HG02870 (cell line): ENCODE data around the gene STARD6.
"Not testable (repeated sequence)": the region's sequence is repeated elsewhere in the genome, so short reads cannot be mapped to it uniquely, and the experiment has no call there.

Source experiments
- ATAC-seq: cut with Tn5 transposase; IDR thresholded peaks from one replicate; pipeline ENCODE4 v1.9.1; 2021; ENCODE audit warnings: mild to moderate bottlenecking, moderate library complexity; ENCODE audit not compliant: unreplicated experiment

Gene STARD6, protein sequence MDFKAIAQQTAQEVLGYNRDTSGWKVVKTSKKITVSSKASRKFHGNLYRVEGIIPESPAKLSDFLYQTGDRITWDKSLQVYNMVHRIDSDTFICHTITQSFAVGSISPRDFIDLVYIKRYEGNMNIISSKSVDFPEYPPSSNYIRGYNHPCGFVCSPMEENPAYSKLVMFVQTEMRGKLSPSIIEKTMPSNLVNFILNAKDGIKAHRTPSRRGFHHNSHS

DNA sequence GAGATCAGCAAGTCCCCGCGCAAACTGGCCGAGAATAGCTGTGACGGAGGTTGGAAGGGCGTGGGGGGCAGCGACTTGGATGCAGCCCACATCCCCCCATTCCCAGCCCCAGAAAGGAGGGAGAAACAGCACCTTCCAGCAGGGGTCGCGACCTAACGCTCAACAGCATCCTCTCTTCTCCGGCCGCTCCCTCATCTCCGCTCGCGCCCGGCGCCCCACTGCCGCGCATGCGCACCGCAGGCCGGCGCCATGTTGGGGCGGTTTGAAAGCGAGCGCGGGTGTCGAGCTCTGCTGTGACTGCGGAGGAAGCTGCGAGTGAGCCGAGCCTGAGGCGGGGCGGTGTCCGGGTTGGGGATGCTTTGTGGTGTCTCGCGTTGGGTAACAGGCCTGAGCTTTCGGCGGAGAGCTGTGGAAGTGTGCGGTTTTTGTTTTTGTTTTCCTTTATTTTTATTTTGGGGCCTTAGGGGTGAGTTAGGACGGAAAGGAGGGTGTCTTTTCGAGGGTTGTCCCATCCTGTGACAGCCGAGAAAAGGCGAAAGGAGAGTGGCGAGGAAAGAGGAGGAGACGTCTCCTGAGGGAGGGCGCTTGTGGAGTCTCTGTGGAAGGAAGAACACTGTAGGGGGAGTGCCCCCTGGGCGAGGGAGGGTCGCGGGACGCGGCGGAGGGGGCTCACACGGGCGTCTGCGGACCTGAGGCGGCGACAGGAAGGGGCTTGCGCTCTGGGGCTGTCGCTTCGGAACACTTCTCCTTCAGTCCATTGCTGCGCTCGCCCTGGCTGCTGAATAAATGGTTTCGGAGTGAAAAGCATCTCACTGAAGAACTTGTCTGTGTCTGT is at the start of gene STARD6, which contains the start of gene C18orf54:
Gene STARD6, minus strand, starts transcription at position 199 of the 835 bp plus-strand sequence. CDS start 3,285 bp downstream, outside the sequence.
Gene C18orf54, plus strand, starts transcription at position 247 of the 835 bp plus-strand sequence. CDS start 2,667 bp downstream, outside the sequence.
- peak; percentile 89 for ATAC-seq

DNA sequence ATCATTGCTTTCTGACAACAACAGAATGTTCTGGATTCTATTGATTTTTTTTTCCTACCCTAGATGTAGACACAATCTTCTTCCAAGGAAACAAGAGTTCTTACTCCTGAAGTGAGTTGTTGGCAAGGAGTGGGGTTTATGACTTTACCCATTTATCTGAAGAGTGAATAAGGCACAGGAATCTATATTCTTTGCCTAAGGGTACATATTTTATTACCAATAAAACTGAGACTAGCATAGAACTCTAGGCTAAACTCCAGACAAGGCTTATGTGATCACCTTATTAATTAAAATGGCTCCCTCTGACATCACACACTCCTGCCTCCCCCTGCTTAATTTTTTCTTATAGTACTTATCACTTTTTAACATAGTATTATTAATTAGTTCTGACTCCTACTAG is 47.6 kb upstream of the STARD6 start:
- ATAC-seq = no peak

DNA sequence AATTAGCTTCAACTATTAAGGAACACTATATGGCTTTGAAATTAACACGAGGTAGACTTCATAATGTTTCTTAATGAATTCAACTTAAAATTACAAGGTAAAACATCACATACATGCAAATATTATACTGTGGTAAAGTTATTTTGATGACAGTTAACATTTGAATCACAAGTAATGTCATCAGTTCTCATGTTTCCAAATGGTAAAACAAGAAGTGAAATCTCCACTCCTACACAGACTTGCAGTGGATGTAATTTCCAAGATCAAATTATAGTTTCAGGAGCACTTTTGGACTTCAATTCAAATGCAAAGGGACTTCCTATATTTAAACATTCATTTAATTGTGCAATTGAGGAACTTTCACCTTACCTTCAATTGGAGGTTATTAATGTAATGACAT is 39.1 kb upstream of the STARD6 start:
- ATAC-seq = no peak

DNA sequence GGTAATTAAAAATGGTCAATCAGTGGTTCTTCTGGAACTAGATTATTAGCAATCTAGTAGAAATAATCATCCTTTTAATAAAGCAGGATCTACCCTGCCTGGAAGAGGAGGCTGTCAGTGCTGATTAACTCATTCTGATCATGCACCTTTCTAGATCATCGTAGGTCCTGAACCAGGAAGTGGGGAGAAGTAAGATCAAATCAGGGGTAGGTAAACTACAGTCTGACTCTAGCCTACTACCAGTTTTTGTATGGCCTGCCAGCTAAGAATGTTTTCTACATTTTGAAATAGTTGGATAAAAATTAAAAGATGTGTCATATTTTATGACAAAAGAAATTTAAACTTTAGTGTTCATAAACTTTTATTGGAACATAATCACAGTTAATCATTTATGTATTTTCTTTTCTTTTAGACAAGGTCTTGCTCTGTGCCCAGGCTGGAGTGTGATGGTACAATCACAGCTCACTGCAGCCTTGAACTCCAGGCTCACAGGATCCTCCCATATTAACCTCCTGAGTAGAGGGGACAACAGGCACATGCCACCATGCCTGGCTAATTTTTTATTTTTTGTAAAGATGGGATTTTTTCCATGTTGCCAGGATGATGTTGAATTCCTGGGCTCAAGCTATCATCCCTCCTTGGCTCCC is 36.1 kb upstream of the STARD6 start:
- ATAC-seq = no peak

DNA sequence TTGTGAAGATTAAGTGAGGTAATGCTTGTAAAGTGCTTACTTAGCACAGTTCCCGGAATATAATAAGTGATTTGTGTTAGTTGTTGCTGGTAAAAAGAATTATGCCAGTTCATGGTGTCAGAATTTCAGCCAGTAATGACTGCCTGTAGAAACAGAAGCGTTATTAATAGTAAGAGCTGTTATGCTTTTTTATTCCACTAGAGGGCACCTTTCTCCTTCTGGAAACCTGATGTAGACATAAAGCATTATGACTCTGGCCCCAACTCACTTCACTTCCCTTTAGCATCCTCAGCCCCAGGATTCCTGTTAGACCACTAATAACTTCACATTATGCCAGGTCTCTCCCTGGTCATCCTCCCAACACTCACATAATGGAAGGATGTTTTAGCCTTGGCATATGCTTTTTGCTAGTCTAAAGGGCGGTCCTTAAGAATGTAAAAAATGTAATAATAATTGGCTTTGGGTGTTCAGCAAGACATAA is 34.9 kb upstream of the STARD6 start:
- ATAC-seq = peak; percentile 47

DNA sequence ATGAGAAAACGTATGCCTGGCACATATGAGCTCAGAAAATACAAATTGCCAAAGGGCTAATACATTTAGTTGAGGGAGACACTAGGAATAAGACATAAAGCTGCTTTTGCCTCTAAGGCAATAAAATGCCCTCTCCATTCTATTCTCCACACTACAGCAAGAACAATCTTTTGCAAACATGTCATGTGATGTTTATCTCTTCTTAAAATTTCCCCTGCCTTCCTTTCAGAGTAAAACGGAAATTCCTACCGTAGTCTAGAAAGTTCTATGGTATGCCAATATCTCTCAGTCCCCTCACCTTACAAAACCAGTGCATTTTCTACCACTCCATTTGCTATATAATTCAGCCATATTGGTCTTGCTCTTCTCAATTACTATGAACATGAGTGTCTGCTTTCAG is 33.2 kb upstream of the STARD6 start:
- no peak for ATAC-seq

DNA sequence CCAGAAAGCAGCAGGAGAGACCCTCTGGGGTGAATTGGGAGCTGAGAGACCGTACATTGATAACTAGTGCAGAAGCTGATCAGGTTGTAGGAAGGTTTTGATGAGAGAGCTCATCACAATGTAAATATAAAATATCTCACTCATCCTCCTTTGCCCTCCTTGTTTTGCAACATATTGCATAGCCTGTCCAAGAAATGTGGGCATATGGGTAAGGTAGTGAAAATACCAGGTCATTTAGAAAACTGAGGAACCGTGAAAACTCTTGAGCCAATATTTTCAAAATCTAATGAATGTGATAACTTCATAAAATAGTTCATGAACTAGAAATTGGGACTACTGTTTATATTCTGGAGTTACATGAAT is 31.5 kb upstream of the STARD6 start:
- ATAC-seq = peak; percentile 12

DNA sequence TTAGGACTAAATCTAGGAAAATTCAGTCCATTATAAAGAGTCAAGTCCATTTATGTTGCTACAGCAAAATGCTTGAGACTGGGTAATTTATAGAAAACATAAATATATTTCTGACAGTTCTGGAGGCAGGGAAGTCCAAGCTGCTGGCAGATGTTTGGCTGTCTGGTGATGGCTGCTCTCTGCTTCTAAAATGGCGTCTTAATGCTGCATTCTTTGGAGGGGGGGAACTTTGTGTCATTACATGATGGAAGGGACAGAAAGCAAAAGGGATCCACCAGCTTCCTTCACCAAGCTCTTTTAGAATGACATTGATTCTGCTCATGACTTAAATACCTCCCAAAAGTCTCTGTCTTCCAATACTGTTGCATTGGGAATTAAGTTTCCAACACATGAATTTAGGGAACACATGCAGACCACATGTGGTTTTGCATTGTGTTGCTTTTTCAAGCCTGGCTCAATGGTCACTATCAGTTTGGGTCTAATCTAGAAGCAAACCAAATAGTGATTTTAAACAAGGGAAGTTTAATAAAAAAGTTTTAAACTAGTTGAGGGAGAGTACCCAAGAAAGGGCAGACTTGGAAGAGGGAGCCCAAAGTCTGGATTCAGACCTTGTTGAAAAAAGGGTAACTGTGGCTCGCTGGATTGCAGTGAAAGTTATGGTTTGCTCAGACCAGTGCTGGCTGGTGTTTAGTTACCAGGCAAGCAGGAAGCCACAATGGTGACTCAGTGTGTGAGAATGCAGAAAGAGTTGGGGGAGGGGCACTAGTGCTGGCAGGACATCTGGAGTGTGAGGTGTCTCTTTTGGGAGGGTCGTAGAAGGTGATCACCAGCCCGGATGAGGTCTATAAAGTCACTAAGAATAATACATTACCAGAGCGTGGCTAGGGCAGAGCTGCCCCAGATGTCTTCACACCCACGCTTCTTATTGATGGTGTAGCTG is 30.8 kb upstream of the STARD6 start:
- ATAC-seq = peak; percentile 90

DNA sequence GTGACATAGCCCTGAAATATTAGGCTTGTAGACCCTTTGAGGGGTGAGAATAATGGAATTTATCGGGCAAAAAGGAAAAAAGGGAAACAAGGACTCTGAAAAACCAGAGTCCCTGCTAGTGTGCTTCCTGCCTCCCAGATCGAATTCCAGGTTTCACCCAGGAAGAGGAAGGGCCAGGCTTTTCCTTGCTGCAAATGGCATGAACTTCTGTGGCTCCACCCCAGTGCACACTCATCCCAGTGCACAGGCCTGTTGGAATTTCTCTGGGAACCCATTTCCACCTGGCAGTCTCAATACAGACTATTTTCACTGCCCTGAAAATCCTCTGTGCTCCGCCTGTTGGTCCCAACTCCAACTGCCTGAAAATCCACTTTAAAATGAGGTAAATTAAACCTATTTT is 30.0 kb upstream of the STARD6 start:
- no peak for ATAC-seq

DNA sequence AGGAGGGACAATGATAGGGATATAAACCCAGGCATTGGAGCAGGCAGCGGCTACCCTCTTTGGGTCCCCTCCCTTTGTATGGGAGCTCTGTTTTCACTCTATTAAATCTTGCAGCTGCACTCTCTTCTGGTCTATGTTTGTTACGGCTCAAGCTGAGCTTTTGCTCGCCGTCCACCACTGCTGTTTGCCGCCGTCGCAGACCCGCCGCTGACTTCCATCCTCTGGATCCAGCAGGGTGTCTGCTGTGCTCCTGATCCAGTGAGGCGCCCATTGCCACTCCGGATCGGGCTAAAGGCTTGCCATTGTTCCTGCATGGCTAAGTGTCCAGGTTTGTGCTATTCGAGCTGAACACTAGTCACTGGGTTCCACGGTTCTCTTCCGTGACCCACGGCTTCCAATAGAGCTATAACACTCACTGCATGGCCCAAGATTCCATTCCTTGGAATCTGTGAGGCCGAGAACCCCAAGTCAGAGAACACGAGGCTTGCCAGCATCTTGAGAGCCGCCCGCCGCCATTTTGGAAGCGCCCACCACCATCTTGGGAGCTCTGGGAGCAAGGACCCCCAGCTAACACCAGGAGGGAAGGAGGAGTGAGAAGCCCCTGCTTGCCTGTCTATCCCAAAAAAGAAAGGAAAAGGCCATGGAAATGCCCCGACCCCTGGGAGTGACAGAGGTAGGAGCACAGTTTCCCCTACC is 29.3 kb upstream of the STARD6 start:
- not testable (repeated sequence) for ATAC-seq

DNA sequence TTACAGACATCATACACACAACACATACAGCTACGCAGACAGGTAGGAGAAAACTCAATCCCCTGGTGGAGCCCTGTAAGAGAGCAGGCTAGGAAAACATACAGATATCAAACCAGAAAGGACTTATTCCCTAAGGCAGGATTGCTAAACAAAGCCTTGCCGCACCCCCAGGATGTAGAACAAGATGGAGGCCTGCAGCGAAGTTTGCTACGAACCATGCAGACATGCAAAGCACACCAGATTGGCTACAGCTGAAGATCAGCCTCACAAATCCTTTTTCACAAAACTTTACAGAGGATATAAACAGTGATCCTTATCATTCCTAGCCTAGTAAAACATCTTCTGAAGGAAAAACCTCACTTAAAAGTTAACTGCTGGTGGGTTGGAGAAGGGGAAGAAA is 28.4 kb upstream of the STARD6 start:
- no peak for ATAC-seq

DNA sequence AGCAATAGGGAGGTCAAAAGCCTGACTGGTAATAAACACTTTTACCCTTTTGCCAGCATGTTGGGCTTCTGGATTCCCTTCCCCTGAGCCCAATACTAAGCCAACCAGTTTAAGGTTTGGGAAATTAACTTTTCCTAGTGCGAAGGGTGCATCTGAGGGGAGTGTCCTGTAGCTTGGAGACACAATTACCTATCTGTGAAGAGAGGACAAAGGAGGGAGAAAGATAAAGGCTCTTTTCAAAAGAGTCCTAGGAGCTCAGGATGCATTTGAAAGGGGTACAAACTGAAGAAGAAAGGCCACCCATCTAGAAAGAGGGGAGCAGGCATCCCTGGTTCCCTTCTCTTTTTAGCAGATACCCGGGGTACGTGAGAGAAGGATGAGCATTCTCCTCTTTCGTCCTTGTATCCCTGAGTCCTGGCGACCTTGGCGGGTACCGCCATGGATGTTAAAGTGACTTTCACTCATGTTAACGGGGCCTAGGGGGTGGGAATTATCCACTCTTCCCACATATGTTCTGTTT is 25.1 kb upstream of the STARD6 start:
- no peak for ATAC-seq

DNA sequence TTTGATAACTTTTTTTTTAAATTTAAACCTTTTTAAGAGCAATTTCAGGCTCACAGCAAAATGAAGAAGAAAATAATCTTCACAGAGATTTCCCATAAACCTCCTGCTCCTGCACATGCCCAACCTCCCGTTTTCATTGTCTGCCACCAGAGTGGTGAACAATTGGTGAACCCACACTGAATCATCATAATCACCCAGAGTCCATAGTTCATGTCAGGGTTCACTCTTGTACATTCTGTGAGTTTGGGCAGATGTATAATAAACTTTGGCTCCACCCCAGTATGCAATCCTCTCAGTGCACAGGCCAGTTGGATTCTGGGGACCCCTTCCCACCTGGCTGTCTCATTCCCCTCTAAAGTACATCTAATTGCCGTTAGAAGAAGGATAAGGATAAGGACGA is 24.4 kb upstream of the STARD6 start:
- no peak for ATAC-seq

DNA sequence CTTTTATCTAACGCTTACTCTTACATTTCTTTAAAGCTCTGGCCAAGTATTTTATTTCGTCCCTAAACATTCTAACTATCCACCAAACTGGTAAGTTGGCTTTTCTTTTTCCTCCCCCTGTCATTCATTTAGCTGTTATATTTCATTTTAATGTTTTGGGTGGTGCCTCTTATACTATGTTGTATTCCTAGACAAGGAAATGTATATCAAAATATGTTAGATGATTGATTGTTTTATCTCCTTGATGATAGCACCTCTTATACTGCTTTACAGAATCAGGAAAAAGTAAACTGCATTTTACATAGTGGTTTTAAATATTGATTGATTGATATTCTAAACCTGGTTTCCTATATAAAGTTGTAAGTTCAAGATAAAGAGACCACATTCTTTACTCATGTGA is 24.0 kb upstream of the STARD6 start:
- no peak for ATAC-seq

DNA sequence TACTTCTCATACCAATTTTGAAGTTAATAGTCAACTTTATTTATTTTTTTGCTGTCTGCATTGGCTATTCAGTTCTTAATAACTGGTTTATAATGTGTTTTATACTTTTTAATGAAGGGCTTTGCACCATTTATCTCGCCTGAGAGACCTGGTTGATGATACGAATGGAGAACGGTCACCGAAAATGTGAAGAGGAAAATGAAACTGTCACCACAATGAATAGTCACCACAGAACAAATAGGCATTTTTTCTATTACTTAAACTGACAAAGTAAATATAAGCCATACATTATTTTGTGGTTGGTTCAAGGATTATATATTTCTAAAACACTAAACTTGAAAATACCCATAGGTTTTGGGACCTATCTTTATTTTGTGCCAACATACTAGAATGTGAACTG is 20.4 kb upstream of the STARD6 start:
- no peak for ATAC-seq

DNA sequence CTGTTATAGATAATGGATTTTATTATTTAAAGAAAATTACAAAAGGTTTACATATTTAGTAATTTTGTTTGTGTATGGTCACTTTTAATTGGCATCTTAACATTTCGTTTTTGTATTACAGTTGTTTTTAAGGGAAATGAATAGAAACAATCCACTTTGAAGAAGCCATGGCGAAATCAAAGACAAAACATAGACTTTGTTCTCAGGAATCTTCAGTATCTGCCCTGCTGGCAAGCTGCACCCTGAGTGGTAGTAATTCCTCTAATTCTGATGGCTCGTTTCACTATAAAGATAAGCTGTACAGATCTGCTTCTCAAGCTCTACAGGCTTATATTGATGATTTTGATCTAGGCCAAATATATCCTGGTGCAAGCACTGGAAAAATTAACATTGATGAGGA is 2.7 kb upstream of the STARD6 start:
- ATAC-seq = no peak

DNA sequence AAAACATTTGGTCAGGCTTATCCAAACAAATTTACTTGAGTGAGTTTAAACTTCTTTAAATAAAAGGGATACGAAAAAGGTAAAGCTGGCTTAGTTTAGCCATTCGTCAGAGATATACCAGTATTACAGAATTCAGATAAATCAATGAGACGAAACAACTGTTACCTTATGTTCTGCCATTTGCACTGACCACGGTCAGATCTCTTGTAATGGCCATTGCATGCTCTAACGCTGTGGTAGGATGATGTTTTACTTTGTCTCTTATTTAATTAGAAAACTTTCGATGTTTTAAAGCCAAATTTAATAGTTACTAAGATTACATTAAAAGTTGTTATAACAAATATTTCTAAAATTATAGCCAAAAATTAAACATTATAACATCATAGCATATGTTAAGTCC is 1.6 kb upstream of the STARD6 start:
- ATAC-seq = no peak

DNA sequence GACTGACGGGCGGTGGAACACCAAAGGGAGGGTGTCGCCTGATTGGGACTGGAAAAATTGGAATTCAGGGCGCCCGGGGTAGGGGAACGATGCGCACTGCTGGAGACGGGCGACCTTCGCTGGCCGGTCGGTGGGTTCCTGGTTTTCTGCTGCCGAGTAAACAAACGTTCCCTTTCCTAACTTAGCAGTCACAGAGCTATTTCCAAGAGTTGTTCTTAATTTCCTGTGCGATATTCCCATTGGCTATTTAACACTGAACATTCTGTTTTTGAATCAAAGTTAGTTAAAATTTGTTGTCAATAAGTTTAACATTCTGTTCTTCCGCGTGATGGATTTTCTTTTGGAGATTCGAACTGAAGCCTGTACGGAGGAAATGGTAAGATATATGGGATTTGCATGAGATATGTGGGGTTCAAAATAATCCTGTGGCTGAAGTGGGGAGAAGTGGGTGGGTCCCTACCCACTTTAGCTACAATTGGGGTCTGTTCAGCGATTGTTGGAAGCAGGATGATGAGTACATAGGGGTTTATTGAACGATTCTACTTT is 910 bp upstream of the STARD6 start:
- no peak for ATAC-seq

DNA sequence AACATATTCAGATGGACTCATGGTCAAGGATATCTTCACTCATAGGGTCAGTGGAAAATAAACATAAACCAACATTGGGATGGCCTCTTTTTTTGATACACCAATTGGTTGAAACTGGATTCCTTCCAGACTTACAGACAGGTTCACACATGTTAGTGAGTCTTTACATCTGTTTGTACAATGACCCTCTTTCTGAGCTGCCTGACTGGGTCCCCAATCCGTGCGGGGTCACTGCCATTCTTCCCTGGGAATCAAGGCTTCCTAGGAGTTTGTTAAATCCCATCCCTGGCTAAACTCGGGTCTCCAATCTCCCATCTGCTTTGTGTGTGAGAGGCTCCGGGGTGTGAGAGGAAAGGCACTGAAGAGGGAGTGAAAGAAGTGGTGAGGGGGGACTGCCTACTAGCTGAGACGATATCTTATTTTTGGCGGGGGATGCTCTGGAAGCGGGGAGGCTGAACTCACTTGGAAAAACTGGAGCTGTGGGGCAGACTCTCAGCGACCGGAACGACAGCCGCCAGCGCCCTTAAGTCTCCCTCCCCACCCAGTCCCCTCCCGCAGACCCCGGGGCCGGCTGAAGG is 487 bp downstream of the STARD6 start:
- ATAC-seq = peak; percentile 35
